HG02870 (cell line): Measurements from ENCODE around the gene DISP3.

Source experiments
- ATAC-seq: cut with Tn5 transposase; IDR thresholded peaks from one replicate; pipeline ENCODE4 v1.9.1; 2021; ENCODE audit warnings: mild to moderate bottlenecking, moderate library complexity; ENCODE audit not compliant: unreplicated experiment

The DISP3 gene

GRCh38 chr1:11505591-11506538 lies 26.9 kb downstream of the DISP3 start:
- ATAC-seq: no peak

DNA sequence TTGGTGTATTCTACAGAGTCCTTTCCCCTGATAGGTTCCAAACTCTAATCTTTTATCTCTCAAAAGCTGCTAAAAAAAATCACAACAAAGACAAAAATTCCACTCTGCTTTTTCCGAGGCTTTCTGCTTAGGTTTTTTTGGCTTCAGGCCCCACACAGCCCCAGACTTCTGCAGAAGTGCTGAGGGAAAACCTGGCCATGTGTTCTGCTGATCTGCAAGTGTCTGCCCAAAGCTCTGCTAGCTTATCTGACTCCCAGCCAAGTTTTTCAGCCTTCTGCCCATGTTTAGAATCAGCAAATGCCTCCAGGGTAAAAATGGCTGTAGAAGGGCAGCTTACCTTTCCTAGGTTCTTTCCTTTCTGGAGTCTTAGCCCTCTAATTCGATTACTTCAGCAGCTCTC lies 28.4 kb downstream of the DISP3 start:
- no peak for ATAC-seq

- no peak for ATAC-seq
These were observed 34.7 kb downstream of the DISP3 start for GRCh38 chr1:11513681-11514080.

GRCh38 chr1:11514366-11514765 lies 35.4 kb downstream of the DISP3 start:
- ATAC-seq: no peak

- ATAC-seq: no peak
These were observed 36.7 kb downstream of the DISP3 start for GRCh38 chr1:11515368-11516300.

GRCh38 chr1:11516961-11517635 lies 38.1 kb downstream of the DISP3 start:
- no peak for ATAC-seq

- no peak for ATAC-seq
These were observed 39.2 kb downstream of the DISP3 start for GRCh38 chr1:11518016-11518701.

- ATAC-seq: no peak
These were observed 40.1 kb downstream of the DISP3 start for GRCh38 chr1:11518791-11519628.

DNA sequence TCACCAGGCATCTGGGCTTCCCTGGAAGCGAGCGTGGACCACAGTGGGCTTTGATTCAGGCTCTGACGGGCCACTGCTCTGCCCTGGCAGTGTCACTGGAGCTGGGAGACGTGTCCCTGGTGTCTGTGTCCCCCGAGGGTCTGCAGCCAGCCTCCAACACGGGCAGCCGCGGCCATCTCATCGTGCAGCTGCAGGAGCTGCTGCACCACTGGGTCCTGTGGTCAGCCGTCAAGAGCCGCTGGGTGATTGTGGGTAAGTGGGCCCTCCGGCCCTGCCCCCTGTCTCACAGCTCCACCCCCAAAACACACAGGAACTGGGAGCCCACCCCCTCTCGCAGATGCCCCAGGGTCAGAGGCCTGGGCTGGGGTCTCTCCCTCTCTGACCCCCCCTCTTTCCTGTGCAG lies 40.7 kb downstream of the DISP3 start:
- no peak for ATAC-seq

DNA sequence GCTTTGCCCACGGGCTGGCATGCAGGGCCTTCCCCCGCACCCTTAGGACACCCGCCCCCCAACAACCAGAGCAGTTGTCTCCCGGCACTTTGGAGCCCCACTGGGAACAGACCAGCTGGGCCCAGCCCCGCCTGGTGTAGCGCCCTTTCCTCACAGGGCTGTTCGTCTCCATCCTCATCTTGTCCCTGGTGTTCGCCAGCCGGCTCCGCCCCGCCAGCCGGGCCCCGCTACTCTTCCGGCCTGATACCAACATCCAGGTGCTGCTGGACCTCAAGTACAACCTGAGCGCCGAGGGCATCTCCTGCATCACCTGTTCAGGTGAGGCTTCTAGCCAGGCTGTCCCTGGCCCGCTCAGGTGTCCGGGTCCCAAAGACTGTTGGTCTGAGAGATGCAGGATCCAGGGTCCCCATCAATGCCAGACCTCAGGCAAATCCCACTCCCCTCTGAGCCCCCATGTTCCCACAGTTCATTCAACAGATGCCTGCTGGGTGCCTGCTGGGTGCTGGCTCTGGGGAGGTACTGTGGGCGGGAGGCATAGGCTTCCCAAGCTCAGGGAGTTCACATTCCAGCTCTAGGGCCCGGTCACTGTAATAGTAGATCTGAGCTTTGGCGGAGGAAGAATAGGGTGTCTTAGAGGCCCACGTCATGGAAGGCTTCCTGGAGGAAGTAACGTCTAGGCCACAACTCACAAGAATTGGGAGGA lies 41.7 kb downstream of the DISP3 start:
- no peak for ATAC-seq

GRCh38 chr1:11521582-11522399 lies 42.8 kb downstream of the DISP3 start:
- ATAC-seq: no peak

DNA sequence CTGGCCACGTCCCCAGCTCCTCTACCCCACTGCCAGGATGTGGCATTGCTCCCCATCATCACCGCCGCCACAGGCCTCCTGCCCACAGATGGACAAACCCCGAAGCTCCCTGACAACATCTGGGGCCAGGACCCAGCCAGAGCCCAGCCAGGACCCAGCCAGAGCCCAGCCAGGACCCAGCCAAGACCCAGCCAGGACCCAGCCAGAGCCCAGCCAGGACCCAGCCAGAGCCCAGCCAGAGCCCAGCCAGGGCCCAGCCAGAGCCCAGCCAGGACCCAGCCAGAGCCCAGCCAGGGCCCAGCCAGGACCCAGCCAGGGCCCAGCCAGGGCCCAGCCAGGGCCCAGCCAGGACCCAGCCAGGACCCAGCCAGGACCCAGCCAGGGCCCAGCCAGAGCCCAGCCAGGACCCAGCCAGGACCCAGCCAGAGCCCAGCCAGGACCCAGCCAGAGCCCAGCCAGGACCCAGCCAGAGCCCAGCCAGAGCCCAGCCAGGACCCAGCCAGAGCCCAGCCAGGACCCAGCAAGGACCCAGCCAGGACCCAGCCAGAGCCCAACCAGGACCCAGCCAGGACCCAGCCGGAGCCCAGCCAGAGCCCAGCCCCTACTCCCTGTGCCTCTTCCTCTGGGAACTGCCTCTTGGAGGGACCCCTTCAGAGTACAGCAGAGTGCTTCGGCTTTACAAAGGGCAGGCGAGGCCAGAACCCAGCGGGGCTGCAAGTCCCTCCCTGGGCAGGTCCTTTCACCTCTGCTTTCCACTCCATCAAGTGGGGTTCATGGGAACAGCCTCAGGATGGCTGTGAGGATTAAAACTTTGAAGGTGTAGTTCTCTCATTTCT lies 43.7 kb downstream of the DISP3 start:
- ATAC-seq: no peak

- ATAC-seq: no peak
These were observed 44.3 kb downstream of the DISP3 start for GRCh38 chr1:11523261-11523660.

DNA sequence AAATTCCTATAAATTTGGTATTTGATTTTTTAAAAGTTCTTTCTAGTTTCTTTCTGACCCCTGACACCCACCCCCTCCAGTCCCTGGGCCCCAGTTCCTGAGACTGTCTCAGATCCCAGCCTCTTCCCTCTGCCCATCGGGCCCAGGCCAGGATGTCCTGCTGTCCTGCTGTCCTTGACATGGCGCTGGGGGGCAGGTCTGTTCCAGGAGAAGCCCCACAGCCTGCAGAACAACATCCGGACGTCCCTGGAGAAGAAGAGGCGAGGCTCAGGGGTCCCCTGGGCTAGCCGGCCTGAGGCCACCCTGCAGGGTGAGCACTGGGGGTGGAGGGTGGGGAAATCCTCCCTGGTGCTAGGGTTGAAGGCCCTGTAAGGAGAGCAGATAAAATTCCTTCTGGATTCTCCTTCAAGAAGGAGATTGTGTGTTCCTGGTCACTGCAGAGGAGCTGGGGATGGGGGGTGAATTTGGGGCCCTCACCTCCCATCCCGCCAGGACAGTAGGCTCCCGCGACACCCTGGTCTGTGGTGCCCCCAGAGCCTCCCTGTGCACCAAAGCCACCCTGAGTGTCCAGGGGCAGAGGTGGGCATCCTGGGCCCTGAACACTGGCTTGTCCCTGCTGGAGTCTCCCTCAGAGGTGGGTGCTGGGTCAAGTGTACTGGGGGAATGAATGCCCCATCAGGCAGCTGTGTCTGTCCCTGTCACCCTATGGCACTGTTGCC lies 45.0 kb downstream of the DISP3 start:
- no peak for ATAC-seq

- ATAC-seq: no peak
These were observed 45.7 kb downstream of the DISP3 start for GRCh38 chr1:11524465-11525150.

GRCh38 chr1:11525151-11525505 lies 46.2 kb downstream of the DISP3 start:
- ATAC-seq: no peak
